Activated T-cell treated with anti-CD3 and anti-CD28 coated beads, Interleukin-2, amount 50 U/mL, for 72 hours (primary cell): Measurements from ENCODE around the gene FUNDC2. TPM values are rescaled to one million over a fixed set of nuclear protein-coding genes. Genes with fewer than 3 reads are reported as not detected.

Experiments
- ATAC-seq, 2 donors: fragments of 150-1000 bp; cut with Tn5 transposase; replicated peaks in 1 of 2; 2 replicates each; pipeline ENCODE4 v1.10.0; 2021; ENCODE audit warnings: moderate library complexity in 2 of 2, mild to moderate bottlenecking in 1 of 2
- DNase-seq, 2 donors: peaks; one replicate each; pipeline ENCODE4 v3.0.0; 2021 to 2022; ENCODE audit warnings: mixed read lengths in 1 of 2
- H3K27ac Mint-ChIP-seq: one replicate; pipeline ENCODE4 v1.8.0; 2022; ENCODE audit warnings: mild to moderate bottlenecking, moderate library complexity, mixed read lengths
- H3K27me3 Mint-ChIP-seq: one replicate; pipeline ENCODE4 v1.8.0; 2022; ENCODE audit warnings: low read depth, mixed read lengths
- H3K36me3 Mint-ChIP-seq, 2 donors: one replicate each; pipeline ENCODE4 v1.8.0; 2022; ENCODE audit warnings: mixed read lengths in 2 of 2, mild to moderate bottlenecking in 1 of 2; ENCODE audit not compliant: insufficient read depth in 2 of 2
- H3K4me1 Mint-ChIP-seq: one replicate; pipeline ENCODE4 v1.8.0; 2022; ENCODE audit warnings: low read depth, mixed read lengths
- H3K4me3 Mint-ChIP-seq, 2 donors: one replicate each; pipeline ENCODE4 v1.8.0; 2022; ENCODE audit warnings: mild to moderate bottlenecking in 2 of 2, mixed read lengths in 2 of 2, moderate library complexity in 2 of 2
- H3K9me3 Mint-ChIP-seq, 2 donors: one replicate each; pipeline ENCODE4 v1.8.0; 2022; ENCODE audit warnings: mixed read lengths in 2 of 2
- total RNA-seq, 2 donors: library from RNA; stranded (reverse); gene quantifications; one replicate each; pipeline ENCODE4 v1.2.3, GENCODE V29; 2022

Gene FUNDC2
- total RNA-seq, 2 donors from 2014 or later: 34.6 to 42.8 TPM

DNA sequence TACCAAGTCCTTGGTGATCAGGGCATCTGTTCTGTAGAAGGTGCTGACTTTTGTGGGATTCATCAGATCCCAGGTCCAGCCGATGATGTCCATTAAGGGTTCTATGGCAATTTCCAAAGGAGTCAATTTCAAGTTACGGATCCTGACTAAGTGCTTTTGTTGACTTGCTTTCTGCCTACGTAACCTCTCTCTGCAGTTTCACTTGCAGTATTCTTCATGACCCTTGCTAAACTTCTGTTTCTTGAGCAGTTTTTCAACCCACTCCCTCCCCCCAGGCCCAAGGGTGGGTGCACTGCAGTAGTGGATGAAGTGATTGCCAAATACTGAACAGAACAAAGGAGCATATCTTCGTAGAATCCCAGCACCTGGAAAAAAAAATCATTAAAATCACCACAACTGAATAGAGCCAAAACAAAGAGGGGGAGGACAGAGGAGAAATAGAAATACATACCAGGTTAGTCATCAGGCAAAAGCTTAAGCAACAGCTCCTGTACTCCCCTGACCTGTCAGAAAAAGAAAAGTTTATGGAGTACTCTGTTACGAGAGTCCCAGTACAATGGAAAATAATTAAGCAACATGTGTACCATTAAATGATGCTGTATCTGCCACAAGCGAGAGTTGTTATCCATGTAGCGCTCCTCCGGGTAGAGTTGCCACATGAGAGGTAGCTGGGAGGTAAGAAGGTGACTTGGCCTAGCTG is 38.5 kb downstream of the FUNDC2 start:
- H3K27me3 Mint-ChIP-seq: no peaks in the 10 kb centered on the region
- no peak for ATAC-seq
- H3K4me3 Mint-ChIP-seq: no peak overlapping the region
- peaks cover 39% of the 10 kb centered on the region for H3K4me1 Mint-ChIP-seq
- H3K27ac Mint-ChIP-seq: peak overlapping the region; percentile 42
- no peaks in the 10 kb centered on the region for H3K9me3 Mint-ChIP-seq
- H3K36me3 Mint-ChIP-seq: peaks cover 0 to 3% of the 10 kb centered on the region in 2 donors
- no peak for DNase-seq

DNA sequence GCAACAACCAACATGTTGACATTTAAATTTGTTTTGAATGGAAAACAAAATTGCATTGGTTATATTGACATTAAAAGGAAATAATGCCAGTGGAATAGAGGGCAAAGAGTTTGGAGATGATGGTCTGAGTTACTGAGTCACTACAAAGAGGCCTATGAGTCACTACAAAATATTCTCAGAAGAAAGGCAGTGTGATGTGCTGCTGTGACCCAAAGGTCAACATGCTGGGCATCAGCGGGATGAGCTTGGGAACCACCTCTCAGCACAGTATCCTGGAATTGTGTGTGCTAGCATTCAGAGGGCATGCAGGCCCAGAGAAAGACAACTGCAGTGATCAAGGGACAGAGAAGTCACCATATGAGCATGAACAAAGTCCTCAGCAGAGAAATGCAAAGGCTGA is 41.5 kb downstream of the FUNDC2 start:
- H3K4me1 Mint-ChIP-seq: peaks cover 50% of the 10 kb centered on the region
- DNase-seq (no peak), ATAC-seq (peak in 1 of 2 donors; percentile 15)
- no peaks in the 10 kb centered on the region for H3K9me3 Mint-ChIP-seq
- peak overlapping the region; percentile 80 for H3K27ac Mint-ChIP-seq
- H3K36me3 Mint-ChIP-seq: peaks cover 2 to 4% of the 10 kb centered on the region in 2 donors
- peak overlapping the region; percentile 73 to 86 for H3K4me3 Mint-ChIP-seq
- H3K27me3 Mint-ChIP-seq: no peaks in the 10 kb centered on the region

DNA sequence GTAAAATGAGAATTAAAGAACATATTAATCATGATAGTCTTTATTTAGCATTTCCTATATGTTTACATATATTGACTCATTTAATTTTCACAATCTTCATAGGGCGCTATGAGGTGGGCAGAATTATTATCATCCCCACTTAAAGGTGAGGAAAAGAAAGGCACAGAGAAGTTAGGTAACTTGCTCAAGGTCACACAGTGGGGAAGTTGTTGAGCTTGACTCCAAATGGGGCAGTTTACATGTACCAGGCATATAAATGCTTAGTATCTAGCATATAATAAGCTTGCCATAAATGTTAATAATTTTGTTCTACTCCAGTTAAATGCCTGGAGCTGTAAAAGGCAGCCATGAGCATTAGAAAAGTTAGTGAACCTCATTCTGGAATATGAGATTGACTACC is 42.8 kb downstream of the FUNDC2 start:
- Mint-ChIP-seq H3K36me3 (peaks cover 10 to 11% of the 10 kb centered on the region in 2 donors), H3K4me3 (peak overlapping the region; percentile 81 to 88), H3K4me1 (peaks cover 63% of the 10 kb centered on the region), H3K9me3 (no peaks in the 10 kb centered on the region), H3K27ac (peak overlapping the region; percentile 6), H3K27me3 (no peaks in the 10 kb centered on the region)
- DNase-seq (no peak), ATAC-seq (no peak)

DNA sequence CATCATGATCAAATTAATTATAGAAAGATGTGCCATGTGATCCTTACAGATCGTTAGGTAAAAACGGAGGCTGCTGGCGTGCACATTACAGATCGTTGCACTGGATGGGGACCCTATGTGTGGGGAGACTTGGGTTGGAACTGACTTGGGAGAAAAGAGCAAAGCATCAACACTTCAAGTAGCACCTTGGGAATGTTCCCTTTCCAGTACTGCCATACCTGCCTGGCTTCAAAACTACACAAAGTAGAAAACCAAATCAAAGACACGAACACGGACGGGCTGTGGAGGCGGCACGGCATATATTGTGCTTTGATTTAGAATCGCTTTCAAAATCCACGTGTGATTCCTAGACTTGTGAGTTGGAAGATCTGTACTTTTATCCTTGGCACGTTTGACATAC is 43.4 kb downstream of the FUNDC2 start:
- Mint-ChIP-seq H3K9me3 (no peaks in the 10 kb centered on the region), H3K4me3 (peak overlapping the region; percentile 81 to 88), H3K27me3 (no peaks in the 10 kb centered on the region), H3K4me1 (peaks cover 63% of the 10 kb centered on the region), H3K36me3 (peaks cover 10 to 11% of the 10 kb centered on the region in 2 donors), H3K27ac (peak overlapping the region; percentile 64)
- DNase-seq (no peak), ATAC-seq (no peak)

DNA sequence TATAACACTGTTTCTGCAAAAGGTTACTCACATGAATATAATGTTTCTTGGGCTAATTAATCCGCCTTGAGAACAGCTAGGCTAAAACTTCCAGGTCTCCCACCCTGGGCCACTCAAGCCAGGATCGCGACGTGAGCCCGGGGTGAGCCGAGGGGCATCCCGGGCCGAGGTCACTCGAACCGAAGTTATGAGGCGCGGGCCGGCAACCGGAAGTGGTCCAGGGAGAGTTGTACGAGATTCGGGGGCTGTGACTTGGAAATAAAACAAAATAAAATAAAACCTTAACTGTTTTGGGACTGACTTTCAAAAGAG is 44.0 kb downstream of the FUNDC2 start:
- ATAC-seq: peak; percentile 6 to 21
- H3K4me1 Mint-ChIP-seq: peaks cover 62% of the 10 kb centered on the region

DNA sequence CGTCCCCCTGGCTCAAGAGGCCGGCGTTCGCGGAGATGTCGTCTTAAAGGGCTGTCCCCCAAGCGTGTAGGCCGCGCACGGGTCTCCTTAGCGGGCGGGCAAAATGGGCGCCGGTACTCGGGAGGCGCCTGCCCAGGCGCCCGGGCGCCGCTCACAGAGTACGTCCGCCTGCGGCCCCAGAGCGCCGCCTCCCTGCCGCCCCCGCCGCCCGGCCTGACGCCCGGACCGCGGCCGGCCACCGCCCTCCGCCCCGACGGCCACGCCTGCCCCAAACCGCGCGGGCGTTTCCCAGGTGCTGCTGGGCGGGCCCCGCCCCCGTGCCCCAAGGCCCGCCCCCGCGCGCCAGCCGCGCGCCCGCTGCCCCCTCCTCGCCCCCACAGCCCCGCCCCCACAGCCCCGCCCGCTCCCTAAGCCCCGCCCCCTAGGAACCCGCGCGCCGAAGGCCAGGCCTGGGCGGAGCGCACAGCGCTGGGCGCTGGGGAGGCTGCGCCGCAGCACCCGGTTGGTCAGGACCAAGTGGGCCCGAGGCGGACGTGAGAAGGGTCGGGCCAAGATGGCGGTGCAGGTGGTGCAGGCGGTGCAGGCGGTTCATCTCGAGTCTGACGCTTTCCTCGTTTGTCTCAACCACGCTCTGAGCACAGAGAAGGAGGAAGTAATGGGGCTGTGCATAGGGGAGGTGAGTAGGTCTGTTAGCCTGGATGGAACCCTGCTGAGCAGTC is 44.5 kb downstream of the FUNDC2 start, which contains the start of the genes BRCC3, CMC4 and MTCP1:
BRCC3 (plus strand) TSS at position 534 of the 719 bp plus-strand sequence; CDS start at position 554, 20 bp downstream.
CMC4 (minus strand) TSS at position 162 of the 719 bp plus-strand sequence. CDS start 7,113 bp downstream, outside the sequence.
MTCP1 (minus strand) TSS at position 162 of the 719 bp plus-strand sequence. CDS start 5,126 bp downstream, outside the sequence.
- ATAC-seq: peak; percentile 93 to 94
- peaks cover 17% of the 10 kb centered on the region in 2 donors for H3K36me3 Mint-ChIP-seq
- H3K9me3 Mint-ChIP-seq: no peaks in the 10 kb centered on the region
- H3K27me3 Mint-ChIP-seq: no peaks in the 10 kb centered on the region
- H3K27ac Mint-ChIP-seq: peak within 1 kb of the TSS; percentile 89
- DNase-seq: peak; percentile 84 to 87
- peak within 1 kb of the TSS; percentile 91 to 97 for H3K4me3 Mint-ChIP-seq
- H3K4me1 Mint-ChIP-seq: peaks cover 60% of the 10 kb centered on the region

More for the DNA sequence above, 44.0 kb downstream of the FUNDC2 start:
- H3K27ac Mint-ChIP-seq: peak overlapping the region; percentile 64
- peaks cover 16% of the 10 kb centered on the region in 2 donors for H3K36me3 Mint-ChIP-seq
- no peaks in the 10 kb centered on the region for H3K27me3 Mint-ChIP-seq
- DNase-seq: no peak
- H3K9me3 Mint-ChIP-seq: no peaks in the 10 kb centered on the region
- peak overlapping the region; percentile 81 to 88 for H3K4me3 Mint-ChIP-seq

DNA sequence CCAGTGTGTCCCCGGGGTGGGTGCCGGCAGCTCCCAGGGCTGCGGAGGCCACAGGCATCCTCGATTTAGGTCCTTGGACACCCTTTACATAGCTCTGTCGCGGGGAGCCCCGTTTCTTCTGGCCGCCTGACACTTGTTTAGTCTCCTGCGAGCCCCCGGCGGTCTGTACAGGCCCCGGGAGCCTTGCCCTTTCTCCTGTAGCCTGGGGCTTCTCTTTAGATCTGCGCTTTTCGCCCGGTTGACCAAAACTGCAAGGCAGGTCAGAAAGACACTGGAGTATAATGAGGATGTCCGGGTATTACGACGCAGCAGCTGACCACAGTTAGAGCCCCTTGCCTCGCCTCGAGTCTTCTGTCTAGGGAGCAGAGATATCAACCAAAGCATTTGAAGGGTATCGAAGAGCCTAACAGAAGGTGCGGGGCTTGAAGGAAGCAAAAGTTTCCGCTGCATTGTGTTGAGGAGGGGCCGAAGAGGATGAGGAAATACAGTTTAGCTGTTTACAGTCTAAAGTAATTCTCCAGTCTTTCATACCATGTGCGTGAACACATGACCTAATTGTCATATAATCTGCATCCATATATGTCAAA is 45.1 kb downstream of the FUNDC2 start:
- Mint-ChIP-seq H3K4me1 (peaks cover 60% of the 10 kb centered on the region), H3K36me3 (peaks cover 17% of the 10 kb centered on the region in 2 donors), H3K27ac (peak overlapping the region; percentile 89), H3K4me3 (peak overlapping the region; percentile 91 to 97), H3K27me3 (no peaks in the 10 kb centered on the region), H3K9me3 (no peaks in the 10 kb centered on the region)
- no peak for ATAC-seq
- DNase-seq: no peak

DNA sequence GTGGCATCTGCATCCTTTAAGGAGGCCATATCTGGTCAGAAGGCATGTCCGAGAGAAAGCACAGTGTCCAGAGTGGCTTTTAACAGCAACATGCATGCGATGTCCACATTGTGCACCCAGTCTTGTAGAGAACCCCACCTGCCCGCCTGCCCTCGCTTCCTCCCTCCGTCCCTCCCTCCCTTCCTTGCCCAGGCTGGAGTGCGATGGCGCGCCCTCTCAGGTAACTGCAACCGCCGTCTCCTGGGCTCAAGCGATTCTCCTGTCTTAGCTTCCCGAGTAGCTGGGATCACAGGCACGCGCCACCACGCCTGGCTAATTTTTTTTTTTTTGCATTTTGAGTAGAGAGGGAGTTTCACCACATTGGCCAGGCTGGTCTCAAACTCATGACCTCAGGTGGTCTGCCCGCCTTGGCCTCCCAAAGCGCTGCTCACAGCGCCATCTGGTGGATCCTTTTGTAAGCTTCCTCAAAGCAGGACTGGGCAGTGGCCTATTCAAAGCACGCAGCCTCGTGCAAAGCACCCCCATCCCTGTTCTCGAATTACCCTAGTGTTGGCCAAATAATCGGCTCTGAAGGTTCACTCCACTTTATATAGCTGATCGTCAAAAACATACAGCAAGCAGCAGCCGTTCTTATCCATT is 59.7 kb downstream of the FUNDC2 start:
- DNase-seq (peak; percentile 47 to 49), ATAC-seq (peak in 1 of 2 donors; percentile 42)
- Mint-ChIP-seq H3K27ac (no peak overlapping the region), H3K27me3 (no peaks in the 10 kb centered on the region), H3K4me3 (no peak overlapping the region), H3K36me3 (peaks cover 2% of the 10 kb centered on the region in 2 donors), H3K9me3 (no peaks in the 10 kb centered on the region), H3K4me1 (no peaks in the 10 kb centered on the region)

DNA sequence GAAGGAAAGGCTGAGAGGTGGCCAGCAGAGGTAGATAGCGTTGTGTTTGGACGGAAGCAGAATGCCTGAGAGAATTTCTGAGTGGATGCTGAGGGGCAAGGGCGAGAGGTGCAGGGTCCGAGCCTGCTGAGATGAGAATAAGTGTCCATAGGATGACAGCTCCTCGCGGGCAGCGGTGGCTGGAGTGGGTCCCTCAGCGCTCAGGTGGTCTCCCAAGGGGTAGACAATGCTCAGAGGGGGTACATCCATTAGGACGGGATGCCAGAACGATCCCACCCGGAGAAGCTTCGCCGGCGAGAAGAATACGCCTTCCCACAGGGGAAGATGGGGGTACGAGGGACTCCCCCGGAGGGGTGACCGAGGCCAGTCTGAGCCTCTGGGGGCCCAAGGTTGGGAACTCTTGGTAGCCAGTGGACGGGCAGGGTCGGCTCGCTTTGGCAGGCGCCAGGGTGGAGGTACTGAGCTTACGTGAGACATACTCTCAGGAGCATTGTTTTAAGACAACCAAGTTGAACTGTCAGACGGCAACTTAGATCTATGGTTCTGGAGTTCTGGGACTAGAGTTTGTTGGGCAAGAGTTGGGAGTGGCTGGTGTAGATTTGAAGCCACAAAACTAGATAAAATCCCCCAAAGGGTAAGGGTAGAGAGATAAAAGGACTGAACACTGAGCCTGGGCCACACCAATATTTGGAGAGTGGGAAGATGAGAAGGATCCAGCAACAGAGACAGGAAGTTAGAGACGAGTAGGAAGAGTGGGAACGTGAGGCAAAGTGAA is 60.5 kb downstream of the FUNDC2 start:
- Mint-ChIP-seq H3K4me3 (no peak overlapping the region), H3K4me1 (no peaks in the 10 kb centered on the region), H3K27me3 (no peaks in the 10 kb centered on the region), H3K27ac (no peak overlapping the region), H3K36me3 (peaks cover 0 to 2% of the 10 kb centered on the region in 2 donors), H3K9me3 (no peaks in the 10 kb centered on the region)
- ATAC-seq: no peak
- no peak for DNase-seq

DNA sequence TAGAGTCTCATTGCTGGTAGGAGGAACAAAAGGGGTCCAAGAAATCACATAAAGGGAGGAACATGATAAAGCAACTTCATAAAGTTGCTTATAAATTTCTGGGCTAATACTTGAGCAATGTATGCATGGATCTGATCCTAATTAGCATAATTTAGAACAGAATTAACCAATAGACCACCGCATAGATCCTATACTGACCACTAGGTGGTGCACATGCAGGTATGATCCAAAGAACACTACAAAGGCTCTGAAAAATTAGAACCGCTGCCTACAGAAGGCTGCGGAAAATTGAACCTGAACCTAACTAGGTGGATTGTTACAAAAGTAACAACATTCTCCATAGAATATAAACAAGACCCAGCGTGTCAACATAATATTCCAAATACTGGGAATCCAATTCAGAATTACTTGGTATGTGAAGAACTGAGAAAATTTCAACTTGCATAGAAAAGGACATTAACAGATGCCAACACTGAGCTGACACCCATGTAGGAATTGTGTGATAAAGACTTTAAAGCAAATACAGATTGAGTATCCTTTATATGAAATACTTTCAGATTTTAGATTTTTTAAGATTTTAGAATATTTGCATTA is 67.9 kb downstream of the FUNDC2 start:
- peak; percentile 5 to 16 for DNase-seq
- no peak overlapping the region for H3K4me3 Mint-ChIP-seq
- no peaks in the 10 kb centered on the region for H3K4me1 Mint-ChIP-seq
- H3K36me3 Mint-ChIP-seq: peaks cover 1 to 6% of the 10 kb centered on the region in 2 donors
- H3K27me3 Mint-ChIP-seq: no peaks in the 10 kb centered on the region
- no peak overlapping the region for H3K27ac Mint-ChIP-seq
- H3K9me3 Mint-ChIP-seq: no peaks in the 10 kb centered on the region
- peak; percentile 58 to 65 for ATAC-seq

DNA sequence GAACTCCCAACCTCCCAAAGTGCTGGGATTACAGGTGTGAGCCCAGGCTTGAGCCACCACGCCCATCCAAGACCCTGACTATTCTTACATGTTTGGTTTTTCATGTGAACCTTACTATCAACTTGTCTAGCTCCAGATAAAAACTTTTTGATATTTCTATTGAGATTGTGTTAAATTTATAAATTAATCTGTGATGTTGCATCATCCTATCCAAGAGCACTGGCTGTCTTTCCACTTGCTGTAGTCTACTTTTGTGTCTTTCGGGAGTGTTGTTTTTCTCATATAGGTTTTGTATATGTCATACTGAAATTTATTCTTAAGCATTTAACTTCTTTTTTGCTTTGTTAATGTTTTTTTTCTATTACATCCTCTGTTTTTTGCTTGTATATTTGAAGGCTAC is 79.3 kb downstream of the FUNDC2 start:
- Mint-ChIP-seq H3K4me3 (no peak overlapping the region), H3K4me1 (peaks cover 24% of the 10 kb centered on the region), H3K36me3 (peaks cover 0 to 3% of the 10 kb centered on the region in 2 donors), H3K27me3 (no peaks in the 10 kb centered on the region), H3K27ac (no peak overlapping the region), H3K9me3 (no peaks in the 10 kb centered on the region)
- DNase-seq: no peak
- no peak for ATAC-seq

DNA sequence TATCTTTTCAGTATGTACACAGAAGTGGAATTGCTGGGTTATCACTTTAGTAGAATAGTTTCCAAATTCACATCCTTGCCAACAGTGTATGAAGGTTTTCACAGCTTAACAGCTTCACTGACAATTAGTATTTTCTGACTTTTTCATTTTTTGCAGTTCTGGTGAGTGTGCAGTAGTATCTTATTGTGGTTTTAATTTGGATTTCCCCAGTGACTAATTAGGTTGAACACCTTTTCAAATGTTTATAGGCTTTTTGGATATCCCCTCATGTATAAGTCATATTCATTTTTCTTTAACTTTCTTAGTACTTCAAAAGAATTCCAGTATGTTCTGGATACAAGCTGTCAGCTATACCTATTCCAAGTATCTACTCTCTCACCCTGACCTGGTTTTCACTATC is 81.8 kb downstream of the FUNDC2 start:
- ATAC-seq: peak; percentile 68 to 71
- peak overlapping the region; percentile 85 for H3K27ac Mint-ChIP-seq
- no peaks in the 10 kb centered on the region for H3K9me3 Mint-ChIP-seq
- DNase-seq: no peak
- no peaks in the 10 kb centered on the region for H3K27me3 Mint-ChIP-seq
- peaks cover 23% of the 10 kb centered on the region for H3K4me1 Mint-ChIP-seq
- peaks cover 4 to 6% of the 10 kb centered on the region in 2 donors for H3K36me3 Mint-ChIP-seq
- peak overlapping the region in 1 of 2 donors; percentile 46 for H3K4me3 Mint-ChIP-seq
